GM19452 (cell line): Measurements from ENCODE around the gene OR6J1.
"Not testable (repeated sequence)": the region's sequence is repeated elsewhere in the genome, so short reads cannot be mapped to it uniquely, and the experiment has no call there.

Source experiments
- ATAC-seq: cut with Tn5 transposase; IDR thresholded peaks from one replicate; pipeline ENCODE4 v1.9.1; 2021; ENCODE audit not compliant: unreplicated experiment

OR6J1 gene

DNA sequence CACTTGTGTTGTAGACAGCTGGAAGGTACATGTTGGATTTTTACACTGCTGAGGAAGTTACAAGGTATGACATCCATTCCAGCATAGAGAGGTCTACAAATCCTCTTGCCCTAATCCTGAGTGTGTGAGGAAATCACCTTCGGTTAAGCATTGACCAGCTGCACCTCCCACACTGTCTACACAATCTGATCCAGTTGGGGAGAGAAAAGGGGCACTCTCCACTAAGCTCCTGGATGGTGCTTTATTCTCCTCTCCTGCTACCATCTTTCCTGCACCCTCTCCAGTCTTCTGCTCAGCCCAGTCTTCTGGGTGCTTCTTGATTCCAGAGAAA, at the start of gene OR6J1:
OR6J1 (minus strand) TSS at position 48 of the 331 bp plus-strand sequence. CDS start 9,541 bp downstream, outside the sequence.
- ATAC-seq = no peak

DNA sequence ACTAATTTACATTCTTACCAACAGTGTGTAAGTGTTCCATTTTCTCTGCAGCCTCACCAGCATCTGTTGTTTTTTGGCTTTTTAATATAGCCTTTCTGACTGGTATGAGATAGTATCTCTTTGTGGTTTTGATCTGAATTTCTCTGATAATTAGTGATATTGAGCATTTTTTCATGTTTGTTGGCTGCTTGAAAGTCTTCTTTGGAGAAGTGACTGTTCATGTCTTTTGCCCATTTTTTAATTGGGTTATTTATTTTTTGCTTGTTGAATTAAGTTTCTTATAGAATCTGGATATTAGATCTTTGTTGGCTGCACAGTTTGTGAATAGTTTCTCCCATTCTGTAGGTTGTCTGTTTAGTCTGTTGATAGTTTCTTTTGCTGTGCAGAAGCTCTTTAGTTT, 48.0 kb upstream of the OR6J1 start:
- ATAC-seq = no peak

- no peak for ATAC-seq
These were observed 47.0 kb upstream of the OR6J1 start for GRCh38 chr14:22691171-22691570.

DNA sequence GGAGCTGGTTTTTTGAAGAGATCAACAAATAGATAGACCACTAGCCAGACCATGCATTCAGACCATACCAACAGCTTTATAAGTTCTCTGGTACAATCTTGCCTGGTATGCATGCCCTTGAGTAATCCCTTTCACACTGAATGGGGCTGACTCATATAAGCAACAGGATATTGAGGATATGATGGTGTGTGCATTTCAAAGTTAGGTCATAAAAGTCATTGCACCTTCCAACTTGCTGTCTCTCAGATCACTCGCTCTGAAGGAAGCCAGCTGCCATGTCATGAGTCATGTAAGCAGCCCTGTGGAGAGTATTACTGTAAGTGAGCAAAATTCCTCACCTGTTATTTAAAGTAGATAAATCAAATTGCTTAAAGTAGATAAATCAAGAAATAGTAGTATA, 45.0 kb upstream of the OR6J1 start:
- no peak for ATAC-seq

DNA sequence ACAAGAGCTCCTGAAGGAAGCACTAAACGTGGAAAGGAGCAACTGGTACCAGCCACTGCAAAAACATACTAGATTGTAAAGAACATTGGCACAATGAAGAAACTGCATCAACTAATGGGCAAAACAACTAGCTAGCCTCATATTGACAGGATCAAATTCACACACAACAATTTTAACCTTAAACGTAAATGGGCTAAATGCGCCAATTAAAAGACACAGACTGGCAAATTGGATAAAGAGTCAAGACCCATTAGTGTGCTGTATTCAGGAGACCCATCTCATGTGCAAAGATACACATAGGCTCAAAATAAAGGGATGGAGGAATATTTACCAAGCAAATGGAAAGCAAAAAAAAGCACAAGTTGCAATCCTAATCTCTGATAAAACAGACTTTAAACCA, 43.8 kb upstream of the OR6J1 start:
- ATAC-seq = not testable (repeated sequence)

GRCh38 chr14:22686176-22686611, 42.0 kb upstream of the OR6J1 start:
- not testable (repeated sequence) for ATAC-seq

GRCh38 chr14:22685467-22685866, 41.3 kb upstream of the OR6J1 start:
- no peak for ATAC-seq

DNA sequence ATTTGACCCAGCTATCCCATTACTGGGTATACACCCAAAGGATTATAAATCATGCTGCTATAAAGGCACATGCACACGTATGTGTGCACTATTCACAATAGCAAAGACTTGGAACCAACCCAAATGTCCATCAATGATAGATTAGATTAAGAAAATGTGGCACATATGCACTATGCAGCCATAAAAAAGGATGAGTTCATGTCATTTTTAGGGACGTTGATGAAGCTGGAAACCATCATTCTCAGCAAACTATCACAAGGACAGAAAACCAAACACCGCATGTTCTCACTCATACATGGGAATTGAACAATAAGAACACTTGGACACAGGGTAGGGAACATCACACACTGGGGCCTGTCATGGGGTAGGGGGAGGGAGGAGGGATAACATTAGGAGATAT, 39.3 kb upstream of the OR6J1 start:
- not testable (repeated sequence) for ATAC-seq

- no peak for ATAC-seq
These were observed 34.1 kb upstream of the OR6J1 start for GRCh38 chr14:22678221-22678620.

DNA sequence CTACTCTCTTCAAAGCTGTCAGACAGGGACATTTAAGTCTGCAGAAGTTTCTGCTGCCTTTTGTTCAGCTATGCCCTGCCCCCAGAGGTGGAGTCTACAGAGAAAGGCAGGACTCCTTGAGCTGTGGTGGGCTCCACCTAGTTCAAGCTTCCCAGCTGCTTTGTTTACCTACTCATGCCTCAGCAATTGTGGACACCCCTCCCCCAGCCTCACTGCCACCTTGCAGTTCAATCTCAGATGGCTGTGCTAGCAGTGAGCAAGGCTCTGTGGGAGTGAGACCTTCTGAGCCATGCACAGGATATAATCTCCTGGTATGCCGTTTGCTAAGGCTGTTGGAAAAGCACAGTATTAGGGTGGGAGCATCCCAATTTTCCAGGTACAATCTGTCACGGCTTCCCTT, 33.4 kb upstream of the OR6J1 start:
- ATAC-seq = not testable (repeated sequence)

DNA sequence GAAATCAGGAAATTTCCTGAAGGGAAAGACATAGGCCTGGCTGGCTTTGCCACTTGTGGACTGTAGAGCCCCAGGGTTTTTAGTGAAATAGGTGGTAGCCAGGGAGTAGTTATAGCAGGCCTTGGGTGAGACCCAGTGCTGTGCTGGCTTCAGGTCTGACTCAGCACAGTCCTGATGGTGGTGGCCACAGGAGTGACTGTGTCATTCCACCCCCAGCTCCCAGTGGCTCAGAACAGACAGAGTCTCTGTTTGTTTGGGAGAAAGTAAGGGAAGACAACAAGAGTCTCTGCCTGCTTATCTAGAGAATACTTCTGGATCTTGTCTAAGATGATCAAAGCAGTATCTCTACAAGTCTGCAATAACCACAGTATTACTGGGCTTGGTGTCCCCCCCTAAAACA, 27.5 kb upstream of the OR6J1 start:
- ATAC-seq = no peak

DNA sequence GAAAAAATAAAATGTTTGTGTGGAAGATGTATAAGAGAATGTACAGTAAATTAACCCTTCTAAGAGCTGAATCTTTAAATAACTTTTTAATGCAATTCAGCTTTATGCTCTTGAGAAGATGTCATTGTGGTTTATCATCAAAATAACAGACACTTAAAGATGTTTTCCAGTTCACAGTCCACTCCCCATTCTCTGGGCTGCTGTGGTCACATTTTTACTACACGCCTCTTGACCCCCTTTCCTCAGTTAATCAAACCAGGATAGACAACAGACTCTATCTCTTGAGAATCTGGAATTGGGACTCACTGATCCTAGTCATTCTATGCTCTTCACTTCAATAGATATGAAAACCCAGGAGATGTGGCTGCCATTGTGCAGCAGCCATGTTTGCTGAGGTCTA, 24.7 kb upstream of the OR6J1 start:
- no peak for ATAC-seq

DNA sequence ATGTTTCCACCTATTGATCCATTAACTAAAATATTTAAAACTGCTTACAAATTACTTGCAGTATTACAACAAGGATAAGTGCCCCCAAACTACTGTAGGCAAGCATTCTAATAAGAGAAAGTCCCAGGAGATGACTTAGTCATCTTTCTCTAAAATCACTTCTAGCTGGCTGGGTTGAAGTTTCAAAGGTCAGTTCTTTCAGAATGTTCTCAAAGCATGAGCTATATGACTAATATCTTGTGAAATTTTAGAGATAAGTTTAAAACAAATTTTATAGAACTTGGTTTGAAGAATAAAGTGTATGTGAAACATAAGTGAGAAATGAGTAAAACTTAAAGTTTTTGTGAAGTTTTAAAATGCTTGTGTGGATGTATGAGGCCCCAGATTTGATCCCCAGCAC, 24.3 kb upstream of the OR6J1 start:
- no peak for ATAC-seq

DNA sequence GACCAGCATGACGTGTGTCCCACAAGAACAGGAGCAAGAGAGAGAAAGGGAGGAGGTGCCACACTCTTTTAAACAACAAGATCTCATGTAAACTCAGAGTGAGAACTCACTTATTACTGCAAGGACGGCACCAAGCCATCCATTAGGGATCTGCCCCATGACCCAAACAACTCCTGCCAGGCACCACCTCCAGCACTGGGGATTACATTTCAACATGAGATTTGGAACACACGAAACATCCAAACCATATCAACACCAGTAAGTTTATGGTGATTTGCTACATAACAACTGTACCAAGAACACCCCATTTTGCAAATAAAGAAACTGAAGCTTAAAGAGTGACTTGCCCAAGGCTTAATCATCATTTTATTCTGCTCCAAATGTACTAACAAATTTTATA, 23.7 kb upstream of the OR6J1 start:
- no peak for ATAC-seq

DNA sequence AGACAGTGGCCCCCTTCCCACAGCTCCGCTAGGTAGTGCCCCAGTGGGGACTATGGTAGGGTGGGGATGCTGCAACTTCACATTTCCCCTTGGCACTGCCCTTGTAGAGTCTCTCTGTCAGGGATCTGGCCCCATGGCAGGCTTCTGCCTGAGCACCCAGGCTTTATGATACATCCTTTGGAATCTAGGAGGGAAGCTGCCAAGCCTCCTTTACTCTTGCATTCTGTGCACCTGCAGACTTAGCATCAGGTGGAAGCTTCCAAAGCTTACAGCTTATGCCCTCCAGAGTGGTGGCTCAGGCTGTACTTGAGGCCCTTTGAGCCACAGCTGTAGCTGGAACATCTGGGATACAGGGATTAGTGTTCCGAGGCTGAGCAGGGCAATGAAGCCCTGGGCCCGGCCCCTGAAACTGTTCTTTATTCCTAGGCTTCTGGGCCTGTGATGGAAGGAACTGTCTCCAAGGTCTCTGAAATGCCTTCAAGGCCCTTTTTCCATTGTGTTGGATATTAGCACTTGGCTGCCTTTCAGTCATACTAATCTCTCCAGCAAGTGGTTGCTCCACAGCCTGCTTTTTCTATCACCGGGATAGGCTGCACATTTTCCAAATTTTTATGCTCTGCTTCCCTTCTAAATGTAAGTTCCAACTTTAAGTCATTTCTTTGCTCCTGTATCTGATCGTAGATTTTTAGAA, 22.2 kb upstream of the OR6J1 start:
- ATAC-seq = no peak

GRCh38 chr14:22664261-22664660, 20.1 kb upstream of the OR6J1 start:
- ATAC-seq = no peak

DNA sequence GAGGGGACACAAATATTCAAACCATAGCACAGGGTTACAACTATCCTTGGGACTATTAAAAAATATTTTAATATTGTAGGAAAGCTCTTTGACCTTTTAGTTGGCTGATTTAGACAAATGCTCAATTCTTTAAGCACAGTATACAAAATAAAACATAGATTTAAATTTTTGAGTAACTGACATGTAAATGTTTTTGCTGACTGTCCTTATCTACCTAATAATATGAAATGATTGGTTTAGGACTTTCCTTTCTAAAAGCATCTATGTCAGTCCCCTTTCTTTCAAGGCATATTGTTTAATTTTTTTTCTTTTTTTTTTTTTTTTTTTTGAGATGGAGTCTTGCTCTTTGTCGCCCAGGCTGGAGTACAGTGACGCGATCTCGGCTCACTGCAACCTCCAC, 16.5 kb upstream of the OR6J1 start:
- ATAC-seq = no peak

GRCh38 chr14:22658946-22659345, 14.8 kb upstream of the OR6J1 start:
- ATAC-seq = no peak

DNA sequence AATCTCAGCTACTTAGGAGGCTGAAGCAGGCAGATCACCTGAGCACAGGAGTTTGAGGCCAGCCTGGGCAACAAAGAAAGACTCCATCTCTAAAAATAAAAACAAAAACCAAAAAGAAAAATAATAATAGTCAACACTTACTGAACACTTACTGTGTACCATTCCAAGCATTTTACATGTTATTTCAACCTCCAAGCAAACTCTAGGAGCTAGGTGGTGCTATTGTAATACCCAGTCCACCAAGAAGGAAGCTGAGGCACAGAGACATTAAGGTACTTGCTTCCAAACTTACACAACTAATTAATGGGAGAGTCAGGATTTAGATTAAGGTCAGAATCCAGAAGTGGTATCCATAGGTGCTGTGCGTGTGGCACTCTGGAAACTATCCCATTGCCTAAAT, 13.7 kb upstream of the OR6J1 start:
- no peak for ATAC-seq

GRCh38 chr14:22656945-22657731, 13.0 kb upstream of the OR6J1 start:
- ATAC-seq = no peak

- ATAC-seq = no peak
These were observed 12.1 kb upstream of the OR6J1 start for GRCh38 chr14:22656226-22656625.

- ATAC-seq = no peak
These were observed 9.0 kb upstream of the OR6J1 start for GRCh38 chr14:22653012-22653621.
